Measurements from ENCODE around the gene TEX47. TPM values are rescaled to one million over a fixed set of nuclear protein-coding genes. Genes with fewer than 3 reads are reported as not detected.

The TEX47 gene
- total RNA-seq, result not detected
- long read RNA-seq, result 0 reads

DNA sequence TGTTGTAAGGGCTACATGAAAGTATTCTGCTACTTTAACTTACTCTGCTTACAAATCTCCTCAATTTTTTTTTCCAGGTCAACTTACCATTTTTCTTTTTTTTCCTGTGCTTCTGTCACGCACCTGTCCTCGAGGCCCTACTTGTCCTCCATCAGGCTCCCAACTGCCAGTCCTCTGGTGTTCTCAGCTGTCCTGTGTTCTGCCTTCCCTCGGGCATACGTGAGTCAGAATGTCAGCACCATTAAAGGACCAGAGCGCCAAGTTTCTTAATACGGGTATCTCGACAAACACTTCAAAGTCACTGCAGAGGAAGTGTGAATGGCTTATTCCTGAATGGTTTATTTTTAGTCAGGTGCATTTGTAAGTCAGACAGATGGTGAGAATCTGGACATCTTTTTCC, at the start of gene TEX47:
TEX47 (minus strand) TSS at position 185 of the 400 bp plus-strand sequence. CDS start 795 bp downstream, outside the sequence.
- intact Hi-C loops (cut with micrococcal nuclease), result no loop called here
- H3K9me3 ChIP-seq (replicated peaks), result no peaks in the 10 kb centered on the region

GRCh38 chr7:88845091-88845490, 49.6 kb upstream of the TEX47 start:
- Histone ChIP-seq H3K27ac (replicated peaks) (no peak overlapping the region), H3K36me3 (no peaks in the 10 kb centered on the region), H3K4me1 (no peaks in the 10 kb centered on the region), H3K27me3 (ENCODE audit: low read depth) (no peaks in the 10 kb centered on the region), H3K9me3 (replicated peaks) (peaks cover under 1% of the 10 kb centered on the region), H3K4me3 (no peak overlapping the region)
- no peak for DNase-seq
- intact Hi-C loops (cut with micrococcal nuclease), result loop anchor here (5.0 kb wide), 1 partner anchor 237 kb away; no protein-coding TSS in a partner anchor
- TF ChIP-seq CTCF (IDR thresholded peaks at IDR 0.05; ENCODE audit: borderline replicate concordance), result no peak

More for the DNA sequence above, at the start of gene TEX47:
- TF ChIP-seq CTCF (IDR thresholded peaks at IDR 0.05; ENCODE audit: borderline replicate concordance), result no peak
- Histone ChIP-seq H3K4me3 (no peak within 1 kb of the TSS), H3K27me3 (ENCODE audit: low read depth) (no peaks in the 10 kb centered on the region), H3K27ac (replicated peaks) (no peak within 1 kb of the TSS), H3K36me3 (no peaks in the 10 kb centered on the region), H3K4me1 (no peaks in the 10 kb centered on the region)
- no peak for DNase-seq

DNA sequence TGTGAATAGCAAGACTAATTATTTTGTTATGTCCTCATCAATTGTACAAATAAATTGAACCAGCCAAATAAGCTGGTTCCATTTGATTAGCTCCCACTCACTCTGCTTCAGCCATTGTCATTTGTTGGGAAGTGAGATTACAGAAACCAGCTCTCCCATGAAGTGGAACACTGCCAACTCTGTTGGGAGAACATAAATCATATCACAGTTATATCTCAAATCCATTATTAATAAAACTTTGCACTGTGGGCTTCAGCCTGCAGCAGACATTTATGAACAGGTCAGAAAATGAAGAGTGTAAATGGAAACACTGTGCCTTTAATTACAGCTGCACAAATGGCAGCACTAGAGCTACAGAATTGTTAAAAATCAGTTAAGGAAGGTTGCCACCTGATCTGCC, 46.7 kb upstream of the TEX47 start:
- Histone ChIP-seq H3K27me3 (ENCODE audit: low read depth) (no peaks in the 10 kb centered on the region), H3K4me3 (no peak overlapping the region), H3K9me3 (replicated peaks) (no peaks in the 10 kb centered on the region), H3K4me1 (no peaks in the 10 kb centered on the region), H3K27ac (replicated peaks) (no peak overlapping the region), H3K36me3 (no peaks in the 10 kb centered on the region)
- intact Hi-C loops (cut with micrococcal nuclease), result no loop called here
- no peak for TF ChIP-seq CTCF (IDR thresholded peaks at IDR 0.05; ENCODE audit: borderline replicate concordance)
- DNase-seq, result no peak

DNA sequence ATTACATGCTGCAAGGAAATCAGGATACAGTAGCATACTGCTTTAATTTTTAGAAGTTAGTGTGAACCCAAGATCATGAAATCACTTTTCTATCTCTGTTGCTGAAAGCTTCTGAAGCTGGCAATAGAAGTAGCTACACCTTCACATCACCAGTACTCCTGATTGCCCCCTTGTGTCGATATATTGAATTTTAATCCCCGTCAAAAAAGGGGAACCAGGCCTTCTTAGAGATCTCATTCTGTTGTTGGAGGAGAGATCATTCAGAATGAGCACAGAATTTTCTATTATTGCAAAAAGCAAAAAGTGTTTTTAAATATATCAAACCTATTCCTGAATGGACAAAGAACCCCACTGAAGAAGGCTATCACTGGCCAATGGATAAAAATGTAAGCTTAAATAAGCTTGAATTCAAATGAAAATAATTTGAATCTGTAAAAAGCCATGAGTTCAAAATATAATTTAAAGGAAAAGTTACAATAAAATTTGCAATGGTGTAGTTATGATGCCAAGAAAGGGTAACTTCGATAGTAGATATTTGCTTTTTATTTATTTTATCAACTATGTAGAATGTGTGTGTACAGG, 39.7 kb upstream of the TEX47 start:
- TF ChIP-seq CTCF (IDR thresholded peaks at IDR 0.05; ENCODE audit: borderline replicate concordance), result peak; percentile 36
- no peaks in the 10 kb centered on the region for H3K4me1 ChIP-seq
- no peaks in the 10 kb centered on the region for H3K9me3 ChIP-seq (replicated peaks)
- no peaks in the 10 kb centered on the region for H3K36me3 ChIP-seq
- H3K27ac ChIP-seq (replicated peaks), result no peak overlapping the region
- no peaks in the 10 kb centered on the region for H3K27me3 ChIP-seq (ENCODE audit: low read depth)
- intact Hi-C loops (cut with micrococcal nuclease), result no loop called here
- DNase-seq, result no peak
- no peak overlapping the region for H3K4me3 ChIP-seq

DNA sequence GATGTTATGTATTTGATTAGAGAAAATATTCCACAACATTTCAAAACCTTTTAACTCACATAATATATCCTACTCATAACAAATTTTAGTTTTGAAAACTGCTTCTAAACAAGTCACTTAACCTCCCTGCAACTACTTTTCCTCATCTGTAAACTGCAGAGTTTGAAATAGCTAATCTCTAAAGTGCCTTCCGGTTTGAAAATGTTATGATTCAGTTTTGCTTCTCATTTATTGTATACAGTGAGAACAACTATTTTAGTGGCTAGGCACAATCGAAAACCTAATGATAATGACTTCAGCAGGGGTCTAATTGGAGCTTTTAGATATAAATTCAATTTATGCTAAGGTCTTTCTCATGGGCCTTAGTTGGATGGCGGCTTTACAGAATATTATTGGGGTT, 30.7 kb upstream of the TEX47 start:
- no peaks in the 10 kb centered on the region for H3K27me3 ChIP-seq (ENCODE audit: low read depth)
- H3K36me3 ChIP-seq, result no peaks in the 10 kb centered on the region
- no peak for TF ChIP-seq CTCF (IDR thresholded peaks at IDR 0.05; ENCODE audit: borderline replicate concordance)
- intact Hi-C loops (cut with micrococcal nuclease), result no loop called here
- H3K9me3 ChIP-seq (replicated peaks), result no peaks in the 10 kb centered on the region
- no peaks in the 10 kb centered on the region for H3K4me1 ChIP-seq
- no peak overlapping the region for H3K4me3 ChIP-seq
- H3K27ac ChIP-seq (replicated peaks), result no peak overlapping the region
- no peak for DNase-seq

All from left ventricle myocardium inferior (tissue), 1 donor.